T-helper 17 cell (primary cell): ENCODE results near the gene SLC17A9. TPM values are rescaled to one million over a fixed set of nuclear protein-coding genes. Genes with fewer than 3 reads are reported as not detected.
A peak's percentile ranks its signal among the peaks of the same experiment; 100 is the strongest.

Experiments used
- ATAC-seq: fragments of 150-1000 bp; cut with Tn5 transposase; 2 replicates; pipeline ENCODE4 v1.10.0; 2021; ENCODE audit warnings: mild to moderate bottlenecking, moderate library complexity
- DNase-seq, 3 donors: peaks; one replicate each; pipeline versions ENCODE4 v3.0.0 to v3.0.0-alpha.2; 2020 to 2021
- H3K9me3 ChIP-seq: one replicate; pipeline ENCODE4 v1.7.0; 2013; ENCODE audit warnings: low read length, mild to moderate bottlenecking; ENCODE audit not compliant: control insufficient read depth, poor library complexity, severe bottlenecking
- H3K27ac Mint-ChIP-seq: one replicate; pipeline ENCODE4 v1.8.0; 2022; ENCODE audit warnings: mild to moderate bottlenecking, moderate library complexity, mixed read lengths
- H3K27me3 Mint-ChIP-seq: one replicate; pipeline ENCODE4 v1.8.0; 2022; ENCODE audit warnings: mixed read lengths
- H3K36me3 Mint-ChIP-seq: one replicate; pipeline ENCODE4 v1.8.0; 2022; ENCODE audit warnings: low read depth, mixed read lengths
- H3K4me1 Mint-ChIP-seq: one replicate; pipeline ENCODE4 v1.8.0; 2022; ENCODE audit warnings: mild to moderate bottlenecking, mixed read lengths
- H3K4me3 Mint-ChIP-seq: one replicate; pipeline ENCODE4 v1.8.0; 2022; ENCODE audit warnings: mild to moderate bottlenecking, moderate library complexity, mixed read lengths
- total RNA-seq, 4 donors: library from RNA in 2 of 4; stranded (reverse) in 2 of 4; gene quantifications; one replicate each; pipeline ENCODE4 v1.2.3 and lab custom pipeline; 2022 to 2026

Gene SLC17A9
- total RNA-seq, 2 donors from 2014 or later: 0.89 to 2.4 TPM

DNA sequence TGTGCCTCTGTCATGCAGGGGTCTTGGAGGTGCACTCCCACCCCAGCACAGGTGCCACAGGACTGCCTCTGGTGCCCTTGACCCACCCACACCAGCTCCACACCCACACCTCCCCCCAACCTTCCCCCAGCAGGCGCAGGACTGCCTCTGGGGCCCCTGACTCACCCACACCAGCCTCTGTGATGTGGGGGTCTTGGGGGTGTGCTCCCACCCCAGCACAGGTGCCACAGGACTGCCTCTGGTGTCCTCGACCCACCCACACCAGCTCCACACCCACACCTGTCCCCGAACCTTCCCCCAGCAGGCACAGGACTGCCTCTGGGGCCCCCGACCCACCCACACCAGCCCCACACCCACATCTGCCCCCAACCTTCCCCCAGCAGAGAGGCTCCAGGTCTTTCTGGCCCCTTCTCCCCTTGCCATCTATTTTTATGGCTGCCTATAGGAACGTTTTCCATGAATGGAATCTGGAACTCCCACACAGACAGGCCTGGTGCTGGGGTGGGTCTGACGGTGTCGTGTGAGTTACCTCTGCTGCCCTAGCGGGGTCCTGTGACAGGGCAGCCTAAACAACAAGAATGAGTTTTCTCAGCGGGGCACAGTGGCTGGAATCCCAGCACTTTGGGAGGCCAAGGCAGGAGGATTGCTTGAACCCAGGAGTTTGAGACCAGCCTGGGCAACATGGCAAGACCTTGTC is 23.5 kb downstream of the SLC17A9 start:
- peaks cover 26% of the 10 kb centered on the region for H3K4me1 Mint-ChIP-seq
- peak overlapping the region; percentile 14 for H3K27ac Mint-ChIP-seq
- peaks cover 13% of the 10 kb centered on the region for H3K36me3 Mint-ChIP-seq
- H3K27me3 Mint-ChIP-seq: peaks cover 72% of the 10 kb centered on the region
- H3K4me3 Mint-ChIP-seq: peak overlapping the region; percentile 9
- no peaks in the 10 kb centered on the region for H3K9me3 ChIP-seq
- ATAC-seq (no peak), DNase-seq (no peak)

GRCh38 chr20:62976886-62977285 is 24.4 kb downstream of the SLC17A9 start:
- Mint-ChIP-seq H3K27ac (peak overlapping the region; percentile 83), H3K4me3 (no peak overlapping the region), H3K27me3 (peaks cover 69% of the 10 kb centered on the region), H3K36me3 (peaks cover 6% of the 10 kb centered on the region), H3K4me1 (peaks cover 23% of the 10 kb centered on the region)
- ATAC-seq (no peak), DNase-seq (no peak)
- H3K9me3 ChIP-seq: no peaks in the 10 kb centered on the region

DNA sequence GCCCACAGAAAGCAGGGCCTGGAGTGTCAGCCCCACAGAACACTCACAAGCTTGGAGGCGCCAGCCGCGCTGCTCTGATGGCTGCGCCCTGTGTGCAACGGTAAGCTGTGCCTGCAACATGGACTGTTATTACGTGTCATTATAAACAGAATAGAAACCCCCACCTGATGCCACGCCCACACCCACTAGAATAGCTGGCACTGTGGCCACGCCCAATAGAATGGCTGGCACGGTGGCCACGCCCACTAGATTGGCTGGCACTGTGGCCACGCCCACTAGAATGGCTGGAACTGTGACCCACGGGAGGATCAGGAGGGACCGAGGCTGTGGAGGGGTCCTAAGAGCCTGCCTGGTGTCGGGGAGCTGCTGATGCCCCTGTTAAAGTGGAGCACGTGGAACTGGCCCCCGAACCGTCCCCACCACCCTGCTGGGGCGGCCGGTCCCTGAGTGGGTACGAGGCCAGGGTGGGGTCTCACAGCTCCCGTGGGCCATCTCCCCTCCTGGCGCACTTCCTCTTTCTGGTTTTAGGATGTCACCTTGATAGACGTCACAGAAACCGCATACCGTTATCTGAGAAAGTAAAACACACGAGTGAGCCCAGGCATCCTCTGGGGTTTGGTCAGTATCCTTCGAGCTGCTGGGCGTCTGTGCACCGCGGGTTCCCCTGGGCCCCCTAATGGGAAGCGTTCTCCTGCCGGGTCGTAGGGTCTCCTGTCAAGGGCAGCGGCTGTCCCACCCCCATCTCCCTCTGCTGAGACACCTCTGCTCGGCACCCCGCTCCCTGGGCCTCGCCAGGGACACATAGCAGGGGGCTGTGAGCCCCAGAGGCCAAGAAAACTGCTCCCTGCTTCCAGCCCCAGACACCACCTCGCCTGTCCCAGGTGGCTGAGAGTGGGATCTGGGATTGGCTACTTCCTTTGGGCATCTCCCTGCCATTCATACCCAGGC is 25.4 kb downstream of the SLC17A9 start:
- H3K36me3 Mint-ChIP-seq: no peaks in the 10 kb centered on the region
- H3K9me3 ChIP-seq: no peaks in the 10 kb centered on the region
- H3K4me1 Mint-ChIP-seq: peaks cover 17% of the 10 kb centered on the region
- H3K27me3 Mint-ChIP-seq: peaks cover 65% of the 10 kb centered on the region
- peak overlapping the region; percentile 83 for H3K27ac Mint-ChIP-seq
- peak overlapping the region; percentile 84 for H3K4me3 Mint-ChIP-seq
- peak; percentile 75 to 84 (median 80) for DNase-seq
- ATAC-seq: peak; percentile 87

DNA sequence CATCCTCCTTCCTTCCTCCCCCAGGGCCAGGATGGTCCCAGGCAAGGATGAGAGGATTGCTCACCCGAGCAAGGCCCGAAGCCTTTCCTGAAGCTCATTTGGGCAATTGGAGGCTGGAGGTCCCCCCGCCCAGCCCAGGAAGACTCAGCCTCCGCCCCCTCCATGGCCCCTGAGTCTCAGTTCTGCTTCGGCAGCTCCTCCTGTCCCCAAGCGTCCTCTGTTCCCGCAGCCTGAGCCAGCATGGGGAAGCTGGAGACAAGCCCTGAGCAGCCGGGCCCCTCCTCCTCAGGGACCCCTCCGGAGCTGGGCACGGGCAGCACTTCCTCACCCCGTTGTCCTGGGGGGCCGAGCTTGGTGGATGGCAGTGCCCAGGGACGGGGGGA is 26.0 kb downstream of the SLC17A9 start:
- H3K9me3 ChIP-seq: no peaks in the 10 kb centered on the region
- Mint-ChIP-seq H3K4me1 (peaks cover 18% of the 10 kb centered on the region), H3K4me3 (peak overlapping the region; percentile 84), H3K27me3 (peaks cover 67% of the 10 kb centered on the region), H3K36me3 (no peaks in the 10 kb centered on the region), H3K27ac (peak overlapping the region; percentile 83)
- DNase-seq (no peak), ATAC-seq (no peak)

DNA sequence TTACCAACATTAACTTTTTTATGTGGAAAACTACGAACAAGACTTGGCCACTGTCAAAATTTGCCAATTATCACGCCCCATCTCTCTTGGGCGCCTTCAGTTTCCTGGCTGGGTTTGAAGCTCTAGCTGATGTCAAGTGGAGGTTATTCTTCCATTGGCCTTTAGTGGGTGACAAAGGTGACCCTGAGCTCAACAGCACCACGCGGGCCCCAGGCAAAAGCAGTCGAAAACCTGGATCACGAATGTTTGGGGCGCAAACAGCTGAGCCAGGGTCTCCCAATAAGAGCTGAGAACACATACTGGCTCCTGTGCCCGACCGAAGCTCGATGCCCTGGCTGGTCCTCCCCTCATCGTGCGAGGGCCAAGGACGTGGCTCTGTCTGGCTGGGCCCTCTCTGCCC is 26.8 kb downstream of the SLC17A9 start:
- Mint-ChIP-seq H3K27me3 (peaks cover 64% of the 10 kb centered on the region), H3K27ac (peak overlapping the region; percentile 14)
- DNase-seq: no peak

DNA sequence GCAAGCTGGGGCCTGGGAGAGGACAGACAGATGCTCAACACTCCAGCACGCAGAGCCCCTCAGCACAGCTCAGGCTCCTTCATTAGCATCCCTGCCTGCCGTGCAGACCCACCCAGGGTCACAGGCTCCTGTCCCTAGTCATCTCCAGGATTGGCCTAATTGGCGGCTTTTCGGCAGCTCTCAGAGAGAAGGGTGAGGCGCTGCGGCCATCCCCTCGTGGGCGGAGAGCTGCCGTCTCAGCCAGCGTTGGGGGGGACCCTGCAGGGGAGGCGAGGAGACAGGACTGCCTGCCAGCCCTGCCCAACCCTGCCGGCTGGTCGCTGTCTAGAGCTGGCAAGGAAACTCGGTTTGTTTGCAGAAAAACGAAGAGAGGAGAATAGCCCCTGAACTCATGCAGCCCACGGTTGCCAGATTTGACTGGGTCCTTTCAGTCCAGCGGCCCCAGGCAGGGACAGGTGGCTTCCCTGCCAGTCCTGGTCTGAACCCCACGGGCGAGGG is 27.4 kb downstream of the SLC17A9 start:
- Mint-ChIP-seq H3K4me1 (peaks cover 15% of the 10 kb centered on the region), H3K27me3 (peaks cover 64% of the 10 kb centered on the region), H3K27ac (peak overlapping the region; percentile 14), H3K36me3 (no peaks in the 10 kb centered on the region), H3K4me3 (no peak overlapping the region)
- DNase-seq: no peak
- H3K9me3 ChIP-seq: no peaks in the 10 kb centered on the region
- ATAC-seq: no peak

More for the DNA sequence above, 26.8 kb downstream of the SLC17A9 start:
- no peaks in the 10 kb centered on the region for H3K9me3 ChIP-seq
- H3K4me1 Mint-ChIP-seq: peaks cover 17% of the 10 kb centered on the region
- H3K4me3 Mint-ChIP-seq: peak overlapping the region; percentile 25
- no peaks in the 10 kb centered on the region for H3K36me3 Mint-ChIP-seq
- no peak for ATAC-seq

DNA sequence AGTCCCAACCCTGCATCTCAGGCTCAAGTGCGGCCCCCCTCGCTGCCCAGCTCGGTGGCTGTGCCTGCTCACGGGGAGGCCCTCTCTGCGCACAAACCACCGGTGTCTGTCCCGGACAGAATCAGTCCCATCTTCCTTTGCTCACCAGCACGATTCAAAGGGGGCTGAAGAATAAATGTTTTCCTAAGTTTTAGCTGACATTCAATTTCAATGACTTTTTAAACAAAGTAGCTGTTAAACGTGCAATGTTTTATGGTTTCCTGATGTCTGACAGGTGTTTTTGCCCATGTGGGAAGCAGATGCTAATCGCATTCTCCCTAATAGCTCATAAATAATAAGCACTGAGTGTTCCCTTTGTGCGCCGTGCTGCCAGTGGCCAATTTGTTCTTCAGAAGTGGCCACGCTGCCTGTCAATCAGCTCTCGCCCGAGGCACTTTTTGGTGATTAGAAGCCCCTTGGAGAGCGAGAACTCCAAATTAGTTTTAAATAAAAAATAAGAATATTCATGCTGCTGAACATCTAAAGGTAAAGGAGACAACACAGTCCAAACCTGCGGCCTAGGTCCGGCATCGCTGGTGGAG is 28.0 kb downstream of the SLC17A9 start:
- peaks cover 64% of the 10 kb centered on the region for H3K27me3 Mint-ChIP-seq
- peaks cover 15% of the 10 kb centered on the region for H3K4me1 Mint-ChIP-seq

DNA sequence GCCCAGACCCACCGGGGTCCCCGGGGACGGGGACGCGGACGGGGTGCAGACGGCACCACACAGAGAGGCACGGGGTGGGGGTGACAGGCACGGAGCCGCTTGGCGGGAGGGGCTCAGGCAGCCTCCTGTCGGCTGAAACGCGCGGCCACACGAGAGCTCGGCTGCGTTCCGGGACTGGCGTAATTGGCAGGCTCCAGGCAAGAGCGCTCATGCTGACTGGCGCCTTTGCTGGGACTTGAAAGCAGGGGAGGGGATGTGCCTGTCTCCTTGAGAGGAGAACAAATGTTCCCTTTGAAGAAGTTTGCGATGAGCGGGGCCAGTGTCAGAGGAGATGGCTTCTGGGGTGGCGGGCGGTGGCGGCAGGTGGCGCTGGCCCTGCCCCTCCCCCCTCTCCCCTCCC is 28.5 kb downstream of the SLC17A9 start:
- peaks cover 59% of the 10 kb centered on the region for H3K27me3 Mint-ChIP-seq
- H3K27ac Mint-ChIP-seq: no peak overlapping the region
- H3K9me3 ChIP-seq: no peaks in the 10 kb centered on the region
- ATAC-seq (peak; percentile 15), DNase-seq (peak in 2 of 3 donors; percentile 23 to 25)
- peaks cover 15% of the 10 kb centered on the region for H3K4me1 Mint-ChIP-seq
- no peaks in the 10 kb centered on the region for H3K36me3 Mint-ChIP-seq
- H3K4me3 Mint-ChIP-seq: peak overlapping the region; percentile 76

More for the DNA sequence above, 28.0 kb downstream of the SLC17A9 start:
- Mint-ChIP-seq H3K4me3 (no peak overlapping the region), H3K27ac (no peak overlapping the region), H3K36me3 (no peaks in the 10 kb centered on the region)
- no peak for ATAC-seq
- no peaks in the 10 kb centered on the region for H3K9me3 ChIP-seq
- no peak for DNase-seq

GRCh38 chr20:62982124-62983075 is 29.9 kb downstream of the SLC17A9 start:
- DNase-seq: no peak
- H3K9me3 ChIP-seq: no peaks in the 10 kb centered on the region
- H3K4me1 Mint-ChIP-seq: peaks cover 13% of the 10 kb centered on the region
- H3K27me3 Mint-ChIP-seq: peaks cover 52% of the 10 kb centered on the region
- H3K27ac Mint-ChIP-seq: peak overlapping the region; percentile 34
- ATAC-seq: no peak
- peak overlapping the region; percentile 76 for H3K4me3 Mint-ChIP-seq
- no peaks in the 10 kb centered on the region for H3K36me3 Mint-ChIP-seq

DNA sequence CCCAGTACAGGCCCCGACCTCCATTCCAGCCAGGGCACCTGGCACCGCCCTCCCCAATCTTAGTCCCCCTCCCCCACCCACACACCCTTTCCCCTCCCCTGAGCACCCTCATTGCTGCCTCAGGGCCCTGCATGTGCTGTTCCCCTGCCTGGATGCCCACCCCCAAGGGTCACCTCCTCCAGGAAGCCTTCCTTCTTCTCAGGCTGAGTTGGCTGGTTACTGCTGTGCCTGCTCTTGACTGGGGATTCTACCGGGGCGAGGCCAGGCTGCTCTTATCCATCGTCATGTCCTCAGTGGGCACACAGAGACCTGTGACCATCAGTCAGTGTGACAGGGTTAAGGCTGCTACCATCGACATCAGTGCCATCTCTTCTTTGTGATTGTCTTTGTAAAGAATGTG is 30.7 kb downstream of the SLC17A9 start:
- DNase-seq (no peak), ATAC-seq (no peak)
- H3K4me3 Mint-ChIP-seq: no peak overlapping the region
- H3K27me3 Mint-ChIP-seq: peaks cover 47% of the 10 kb centered on the region
- no peak overlapping the region for H3K27ac Mint-ChIP-seq
- H3K9me3 ChIP-seq: no peaks in the 10 kb centered on the region
- H3K4me1 Mint-ChIP-seq: peaks cover 13% of the 10 kb centered on the region
- no peaks in the 10 kb centered on the region for H3K36me3 Mint-ChIP-seq

DNA sequence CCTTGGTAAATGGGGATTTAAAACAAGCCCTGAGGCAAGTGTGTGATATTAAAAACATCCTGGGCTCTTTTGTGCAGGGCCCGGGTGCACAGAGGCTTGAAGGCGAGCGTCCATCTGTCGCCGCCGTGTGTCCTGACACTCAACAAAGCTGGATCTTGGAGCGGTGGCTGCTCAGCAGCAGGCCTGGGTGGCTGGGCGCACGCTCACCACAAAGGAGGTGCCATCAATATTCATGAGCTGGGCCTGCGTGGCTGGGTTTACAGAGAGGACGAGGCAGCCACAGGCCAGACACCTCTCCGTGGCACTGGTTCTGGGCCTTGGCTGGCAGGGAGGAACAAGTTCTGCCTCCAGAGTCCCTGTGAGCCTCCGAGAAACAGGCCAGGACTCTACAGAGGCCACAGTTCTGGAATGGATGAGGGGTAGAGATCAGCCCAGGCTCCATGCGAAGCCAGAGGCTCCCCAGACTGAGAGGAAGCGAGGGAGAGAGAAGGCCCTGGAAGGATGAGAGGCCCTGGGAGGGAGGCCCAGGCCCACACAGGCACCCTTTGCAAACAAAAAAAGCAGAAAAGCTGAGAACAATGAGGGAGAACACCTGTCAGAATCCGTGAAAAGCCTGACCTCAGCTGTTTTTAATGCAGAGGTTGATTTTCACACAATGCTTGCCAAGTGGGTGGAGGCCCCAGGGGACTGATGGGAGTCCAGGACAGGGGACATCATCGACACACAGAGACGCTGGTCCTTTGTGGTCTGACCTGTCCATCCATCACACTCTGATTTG is 32.3 kb downstream of the SLC17A9 start:
- H3K27ac Mint-ChIP-seq: no peak overlapping the region
- ATAC-seq: no peak

GRCh38 chr20:62985444-62985778 is 32.9 kb downstream of the SLC17A9 start:
- no peak for ATAC-seq
- Mint-ChIP-seq H3K4me3 (no peak overlapping the region), H3K36me3 (no peaks in the 10 kb centered on the region), H3K27me3 (peaks cover 31% of the 10 kb centered on the region), H3K27ac (no peak overlapping the region), H3K4me1 (peaks cover 9% of the 10 kb centered on the region)
- no peaks in the 10 kb centered on the region for H3K9me3 ChIP-seq
- no peak for DNase-seq

More for the DNA sequence above, 32.3 kb downstream of the SLC17A9 start:
- Mint-ChIP-seq H3K27me3 (peaks cover 34% of the 10 kb centered on the region), H3K4me1 (peaks cover 10% of the 10 kb centered on the region), H3K4me3 (no peak overlapping the region), H3K36me3 (no peaks in the 10 kb centered on the region)
- DNase-seq: no peak
- no peaks in the 10 kb centered on the region for H3K9me3 ChIP-seq
